Effector memory CD8-positive, alpha-beta T cell (primary cell): ENCODE measurements around the gene STN1.

Experiments used
- ATAC-seq: fragments of 150-1000 bp; cut with Tn5 transposase; replicated peaks from 2 replicates; pipeline ENCODE4 v1.10.0; 2021; ENCODE audit warnings: mild to moderate bottlenecking, moderate library complexity
- DNase-seq, 3 experiments: peaks; one replicate each; pipeline ENCODE4 v3.0.0; 2021
- H3K27ac Mint-ChIP-seq, 2 donors: one replicate each; pipeline ENCODE4 v1.8.0; 2022; ENCODE audit warnings: mild to moderate bottlenecking in 2 of 2, mixed read lengths in 2 of 2, moderate library complexity in 2 of 2
- H3K27me3 Mint-ChIP-seq, 2 donors: one replicate each; pipeline ENCODE4 v1.8.0; 2022; ENCODE audit warnings: mixed read lengths in 2 of 2
- H3K36me3 Mint-ChIP-seq: one replicate; pipeline ENCODE4 v1.8.0; 2022; ENCODE audit warnings: mild to moderate bottlenecking, moderate library complexity, mixed read lengths; ENCODE audit not compliant: insufficient read depth
- H3K4me1 Mint-ChIP-seq, 2 donors: one replicate each; pipeline ENCODE4 v1.8.0; 2022; ENCODE audit warnings: low read depth in 2 of 2, mixed read lengths in 2 of 2
- H3K4me3 Mint-ChIP-seq, 2 donors: one replicate each; pipeline ENCODE4 v1.8.0; 2022; ENCODE audit warnings: mild to moderate bottlenecking in 2 of 2, mixed read lengths in 2 of 2, moderate library complexity in 2 of 2
- H3K9me3 Mint-ChIP-seq, 2 donors: one replicate each; pipeline ENCODE4 v1.8.0; 2022; ENCODE audit warnings: mixed read lengths in 2 of 2

STN1 gene

GRCh38 chr10:103939522-103939921, 21.5 kb upstream of the STN1 start:
- DNase-seq (no peak), ATAC-seq (no peak)
- H3K4me3 Mint-ChIP-seq = no peak overlapping the region
- no peaks in the 10 kb centered on the region for H3K27me3 Mint-ChIP-seq
- H3K4me1 Mint-ChIP-seq = no peaks in the 10 kb centered on the region
- H3K36me3 Mint-ChIP-seq = no peaks in the 10 kb centered on the region
- no peak overlapping the region for H3K27ac Mint-ChIP-seq
- no peaks in the 10 kb centered on the region for H3K9me3 Mint-ChIP-seq

GRCh38 chr10:103936022-103936421, 18.0 kb upstream of the STN1 start:
- ATAC-seq (no peak), DNase-seq (no peak)
- H3K27ac Mint-ChIP-seq = no peak overlapping the region
- H3K9me3 Mint-ChIP-seq = no peaks in the 10 kb centered on the region
- no peak overlapping the region for H3K4me3 Mint-ChIP-seq
- H3K4me1 Mint-ChIP-seq = no peaks in the 10 kb centered on the region
- no peaks in the 10 kb centered on the region for H3K36me3 Mint-ChIP-seq
- H3K27me3 Mint-ChIP-seq = no peaks in the 10 kb centered on the region

- no peaks in the 10 kb centered on the region for H3K9me3 Mint-ChIP-seq
- H3K4me1 Mint-ChIP-seq = no peaks in the 10 kb centered on the region
- no peak for ATAC-seq
- no peaks in the 10 kb centered on the region for H3K27me3 Mint-ChIP-seq
- no peaks in the 10 kb centered on the region for H3K36me3 Mint-ChIP-seq
- no peak overlapping the region for H3K4me3 Mint-ChIP-seq
- DNase-seq = no peak
- no peak overlapping the region for H3K27ac Mint-ChIP-seq
These were observed 16.3 kb upstream of the STN1 start for GRCh38 chr10:103934308-103934707.

- Mint-ChIP-seq H3K4me1 (no peaks in the 10 kb centered on the region), H3K27me3 (no peaks in the 10 kb centered on the region), H3K36me3 (no peaks in the 10 kb centered on the region), H3K9me3 (no peaks in the 10 kb centered on the region), H3K4me3 (no peak overlapping the region), H3K27ac (peak overlapping the region in 1 of 2 donors; percentile 18)
- DNase-seq = no peak
- ATAC-seq = no peak
These were observed 15.7 kb upstream of the STN1 start for GRCh38 chr10:103933557-103934121.

GRCh38 chr10:103932971-103933370, 15.0 kb upstream of the STN1 start:
- ATAC-seq = no peak
- Mint-ChIP-seq H3K36me3 (no peaks in the 10 kb centered on the region), H3K4me1 (no peaks in the 10 kb centered on the region), H3K27me3 (no peaks in the 10 kb centered on the region), H3K9me3 (no peaks in the 10 kb centered on the region), H3K27ac (peak overlapping the region in 1 of 2 donors; percentile 18), H3K4me3 (no peak overlapping the region)
- DNase-seq = no peak

GRCh38 chr10:103932271-103932670, 14.3 kb upstream of the STN1 start:
- Mint-ChIP-seq H3K27me3 (no peaks in the 10 kb centered on the region), H3K4me3 (no peak overlapping the region), H3K4me1 (no peaks in the 10 kb centered on the region), H3K27ac (no peak overlapping the region), H3K36me3 (no peaks in the 10 kb centered on the region), H3K9me3 (no peaks in the 10 kb centered on the region)
- ATAC-seq (no peak), DNase-seq (no peak)

GRCh38 chr10:103931603-103932002, 13.6 kb upstream of the STN1 start:
- no peak for ATAC-seq

GRCh38 chr10:103930881-103931280, 12.9 kb upstream of the STN1 start:
- Mint-ChIP-seq H3K4me1 (no peaks in the 10 kb centered on the region), H3K27me3 (no peaks in the 10 kb centered on the region), H3K9me3 (no peaks in the 10 kb centered on the region), H3K27ac (no peak overlapping the region), H3K4me3 (no peak overlapping the region), H3K36me3 (no peaks in the 10 kb centered on the region)
- no peak for ATAC-seq
- DNase-seq = no peak

More at GRCh38 chr10:103931603-103932002, 13.6 kb upstream of the STN1 start:
- no peak for DNase-seq
- H3K4me1 Mint-ChIP-seq = no peaks in the 10 kb centered on the region
- no peak overlapping the region for H3K27ac Mint-ChIP-seq
- no peaks in the 10 kb centered on the region for H3K27me3 Mint-ChIP-seq
- H3K4me3 Mint-ChIP-seq = no peak overlapping the region
- H3K36me3 Mint-ChIP-seq = no peaks in the 10 kb centered on the region
- H3K9me3 Mint-ChIP-seq = no peaks in the 10 kb centered on the region

- Mint-ChIP-seq H3K27ac (no peak overlapping the region), H3K36me3 (no peaks in the 10 kb centered on the region), H3K27me3 (no peaks in the 10 kb centered on the region), H3K9me3 (no peaks in the 10 kb centered on the region), H3K4me1 (no peaks in the 10 kb centered on the region), H3K4me3 (no peak overlapping the region)
- DNase-seq = no peak
- no peak for ATAC-seq
These were observed 12.5 kb upstream of the STN1 start for GRCh38 chr10:103930449-103930848.

GRCh38 chr10:103929381-103929921, 11.5 kb upstream of the STN1 start:
- H3K4me3 Mint-ChIP-seq = no peak overlapping the region
- no peak overlapping the region for H3K27ac Mint-ChIP-seq
- no peaks in the 10 kb centered on the region for H3K4me1 Mint-ChIP-seq
- DNase-seq = no peak
- no peaks in the 10 kb centered on the region for H3K27me3 Mint-ChIP-seq
- ATAC-seq = no peak
- no peaks in the 10 kb centered on the region for H3K9me3 Mint-ChIP-seq
- no peaks in the 10 kb centered on the region for H3K36me3 Mint-ChIP-seq

GRCh38 chr10:103928784-103929183, 10.8 kb upstream of the STN1 start:
- no peak overlapping the region for H3K4me3 Mint-ChIP-seq
- DNase-seq = no peak
- H3K27me3 Mint-ChIP-seq = no peaks in the 10 kb centered on the region
- H3K36me3 Mint-ChIP-seq = no peaks in the 10 kb centered on the region
- no peak overlapping the region for H3K27ac Mint-ChIP-seq
- no peak for ATAC-seq
- H3K4me1 Mint-ChIP-seq = no peaks in the 10 kb centered on the region
- H3K9me3 Mint-ChIP-seq = no peaks in the 10 kb centered on the region

GRCh38 chr10:103926722-103927319, 8.8 kb upstream of the STN1 start:
- ATAC-seq (no peak), DNase-seq (no peak)
- H3K27me3 Mint-ChIP-seq = no peaks in the 10 kb centered on the region
- no peaks in the 10 kb centered on the region for H3K9me3 Mint-ChIP-seq
- no peak overlapping the region for H3K4me3 Mint-ChIP-seq
- no peaks in the 10 kb centered on the region for H3K4me1 Mint-ChIP-seq
- H3K27ac Mint-ChIP-seq = no peak overlapping the region
- H3K36me3 Mint-ChIP-seq = no peaks in the 10 kb centered on the region

GRCh38 chr10:103925591-103925990, 7.6 kb upstream of the STN1 start:
- no peaks in the 10 kb centered on the region for H3K4me1 Mint-ChIP-seq
- DNase-seq = no peak
- no peak overlapping the region for H3K4me3 Mint-ChIP-seq
- H3K36me3 Mint-ChIP-seq = no peaks in the 10 kb centered on the region
- no peaks in the 10 kb centered on the region for H3K27me3 Mint-ChIP-seq
- no peak for ATAC-seq
- H3K9me3 Mint-ChIP-seq = no peaks in the 10 kb centered on the region
- H3K27ac Mint-ChIP-seq = no peak overlapping the region

GRCh38 chr10:103923502-103923901, 5.5 kb upstream of the STN1 start:
- ATAC-seq (no peak), DNase-seq (no peak)
- H3K4me3 Mint-ChIP-seq = no peak overlapping the region
- H3K4me1 Mint-ChIP-seq = peaks cover 5% of the 10 kb centered on the region in 2 donors
- no peaks in the 10 kb centered on the region for H3K27me3 Mint-ChIP-seq
- no peaks in the 10 kb centered on the region for H3K9me3 Mint-ChIP-seq
- H3K27ac Mint-ChIP-seq = no peak overlapping the region
- no peaks in the 10 kb centered on the region for H3K36me3 Mint-ChIP-seq
